ENCODE measurements around the gene MORN1. TPM values are rescaled to one million over a fixed set of nuclear protein-coding genes. Genes with fewer than 3 reads are reported as not detected.

Gene MORN1
- total RNA-seq, 4 donors from 2014 or later = 0.59 to 20.0 (median 9.5) TPM

GRCh38 chr1:2433196-2433595 is 41.8 kb upstream of the MORN1 start:
- Histone ChIP-seq H3K4me1 (no peaks in the 10 kb centered on the region), H3K27ac (no peak overlapping the region), H3K36me3 (no peaks in the 10 kb centered on the region), H3K9me3 (no peaks in the 10 kb centered on the region), H3K4me3 (no peak overlapping the region), H3K27me3 (no peaks in the 10 kb centered on the region)
- TF ChIP-seq POLR2A (IDR thresholded peaks at IDR 0.05) = no peak
- no peak for TF ChIP-seq CTCF (IDR thresholded peaks at IDR 0.05)
- intact Hi-C loops (cut with DNase I; ENCODE audit: low total_unique reads) = no loop called here
- no peak for DNase-seq

- H3K27me3 ChIP-seq = no peaks in the 10 kb centered on the region
- H3K27ac ChIP-seq = no peak overlapping the region
- no peak for DNase-seq
- intact Hi-C loops (cut with DNase I; ENCODE audit: low total_unique reads) = no loop called here
- TF ChIP-seq POLR2A (IDR thresholded peaks at IDR 0.05) = no peak
- no peak for TF ChIP-seq CTCF (IDR thresholded peaks at IDR 0.05)
- no peaks in the 10 kb centered on the region for H3K9me3 ChIP-seq
- no peaks in the 10 kb centered on the region for H3K4me1 ChIP-seq
- H3K4me3 ChIP-seq = no peak overlapping the region
- H3K36me3 ChIP-seq = no peaks in the 10 kb centered on the region
Measured at GRCh38 chr1:2432441-2432844, 41.1 kb upstream of the MORN1 start.

GRCh38 chr1:2431518-2431917 is 40.2 kb upstream of the MORN1 start:
- no peaks in the 10 kb centered on the region for H3K27me3 ChIP-seq
- no peak for TF ChIP-seq POLR2A (IDR thresholded peaks at IDR 0.05)
- TF ChIP-seq CTCF (IDR thresholded peaks at IDR 0.05) = no peak
- no peaks in the 10 kb centered on the region for H3K9me3 ChIP-seq
- H3K27ac ChIP-seq = no peak overlapping the region
- intact Hi-C loops (cut with DNase I; ENCODE audit: low total_unique reads) = no loop called here
- H3K4me3 ChIP-seq = no peak overlapping the region
- DNase-seq = no peak
- no peaks in the 10 kb centered on the region for H3K4me1 ChIP-seq
- H3K36me3 ChIP-seq = no peaks in the 10 kb centered on the region

GRCh38 chr1:2431103-2431502 is 39.7 kb upstream of the MORN1 start:
- no peaks in the 10 kb centered on the region for H3K36me3 ChIP-seq
- H3K9me3 ChIP-seq = no peaks in the 10 kb centered on the region
- H3K4me3 ChIP-seq = no peak overlapping the region
- no peak for DNase-seq
- no peaks in the 10 kb centered on the region for H3K4me1 ChIP-seq
- no peaks in the 10 kb centered on the region for H3K27me3 ChIP-seq
- no peak for TF ChIP-seq POLR2A (IDR thresholded peaks at IDR 0.05)
- TF ChIP-seq CTCF (IDR thresholded peaks at IDR 0.05) = no peak
- no peak overlapping the region for H3K27ac ChIP-seq
- intact Hi-C loops (cut with DNase I; ENCODE audit: low total_unique reads) = no loop called here

- no peak overlapping the region for H3K4me3 ChIP-seq
- intact Hi-C loops (cut with DNase I; ENCODE audit: low total_unique reads) = no loop called here
- H3K9me3 ChIP-seq = no peaks in the 10 kb centered on the region
- no peaks in the 10 kb centered on the region for H3K36me3 ChIP-seq
- DNase-seq = no peak
- no peak for TF ChIP-seq CTCF (IDR thresholded peaks at IDR 0.05)
- no peak for TF ChIP-seq POLR2A (IDR thresholded peaks at IDR 0.05)
- no peaks in the 10 kb centered on the region for H3K4me1 ChIP-seq
- H3K27ac ChIP-seq = no peak overlapping the region
- no peaks in the 10 kb centered on the region for H3K27me3 ChIP-seq
Measured at GRCh38 chr1:2430592-2430973, 39.2 kb upstream of the MORN1 start.

All from uterus (tissue), 4 donors.